OCI-LY1 (cell line): Measurements from ENCODE around the gene SLC1A2.

ENCODE experiments used
- H2AFZ ChIP-seq: fragments of 200-600 bp; sonication (generic), shearing (Covaris generic); 2 replicates; pipeline ENCODE4 v1.6.0; 2014; ENCODE audit warnings: antibody characterized with exemption, mild to moderate bottlenecking, low read length
- H3F3A ChIP-seq: fragments of 200-600 bp; sonication (generic), shearing (Covaris generic); 2 replicates; pipeline ENCODE4 v1.6.0; 2014; ENCODE audit warnings: mild to moderate bottlenecking, antibody characterized with exemption, low read length, moderate library complexity; ENCODE audit not compliant: insufficient read depth
- H3K27ac ChIP-seq: fragments of 200-600 bp; sonication (generic); 2 replicates; pipeline ENCODE4 v1.5.1; 2014; ENCODE audit warnings: low read length, mixed run types, mild to moderate bottlenecking, low read depth; ENCODE audit not compliant: poor library complexity, severe bottlenecking
- H3K27me3 ChIP-seq: fragments of 200-600 bp; sonication (generic); 2 replicates; pipeline ENCODE4 v1.6.0; 2014; ENCODE audit warnings: antibody characterized with exemption, mild to moderate bottlenecking, low read length, moderate library complexity; ENCODE audit not compliant: insufficient read depth
- H3K36me3 ChIP-seq: fragments of 200-600 bp; sonication (generic); 2 replicates; pipeline ENCODE4 v1.6.1; 2014; ENCODE audit warnings: mild to moderate bottlenecking, antibody characterized with exemption, low read length, moderate library complexity, mixed read lengths; ENCODE audit not compliant: insufficient read depth
- H3K4me1 ChIP-seq: fragments of 200-600 bp; sonication (generic); 2 replicates; pipeline ENCODE4 v1.5.1; 2014; ENCODE audit warnings: mild to moderate bottlenecking, low read length, moderate library complexity; ENCODE audit not compliant: insufficient read depth, severe bottlenecking
- H3K4me2 ChIP-seq: fragments of 200-600 bp; sonication (generic), shearing (Covaris generic); 2 replicates; pipeline ENCODE4 v1.6.1; 2014; ENCODE audit warnings: low read length
- H3K4me3 ChIP-seq: fragments of 200-600 bp; sonication (generic); 2 replicates; pipeline ENCODE4 v1.5.1; 2014; ENCODE audit warnings: low read length, low read depth, mild to moderate bottlenecking, mixed read lengths; ENCODE audit not compliant: poor library complexity, severe bottlenecking
- H3K79me2 ChIP-seq: fragments of 200-600 bp; shearing (Covaris generic); 2 replicates; pipeline ENCODE4 v1.6.1; 2016; ENCODE audit warnings: mixed run types, low read length, mixed read lengths; ENCODE audit not compliant: insufficient read depth
- H3K9ac ChIP-seq: fragments of 200-600 bp; sonication (generic), shearing (Covaris generic); 2 replicates; pipeline ENCODE4 v1.6.1; 2014; ENCODE audit warnings: mild to moderate bottlenecking, low read length, mixed read lengths
- H3K9me2 ChIP-seq: fragments of 200-600 bp; sonication (generic), shearing (Covaris generic); 2 replicates; pipeline ENCODE4 v1.6.1; 2014; ENCODE audit warnings: low read depth, mild to moderate bottlenecking, low read length, mixed read lengths
- H3K9me3 ChIP-seq: fragments of 200-600 bp; shearing (Covaris generic); 2 replicates; pipeline ENCODE4 v1.6.1; 2014; ENCODE audit warnings: low read length, mixed read lengths
- H4K20me1 ChIP-seq: fragments of 200-600 bp; sonication (generic), shearing (Covaris generic); 2 replicates; pipeline ENCODE4 v1.6.0; 2016; ENCODE audit warnings: mild to moderate bottlenecking, low read length; ENCODE audit not compliant: insufficient read depth
- EZH2 ChIP-seq: fragments of 200-600 bp; sonication (generic), shearing (Covaris generic); IDR thresholded peaks from 2 replicates; pipeline ENCODE4 v1.8.0; 2017; ENCODE audit warnings: borderline replicate concordance, mixed run types, mild to moderate bottlenecking, antibody characterized with exemption, low read length, moderate library complexity, mixed read lengths
- TF ChIP-seq, protein P1 (sequence below): fragments of 200-600 bp; sonication (generic), shearing (Covaris generic); IDR thresholded peaks from 2 replicates; pipeline ENCODE4 v1.5.1; 2017; ENCODE audit warnings: mild to moderate bottlenecking, antibody characterized with exemption, low read length, moderate library complexity, mixed read lengths

SLC1A2 gene

DNA sequence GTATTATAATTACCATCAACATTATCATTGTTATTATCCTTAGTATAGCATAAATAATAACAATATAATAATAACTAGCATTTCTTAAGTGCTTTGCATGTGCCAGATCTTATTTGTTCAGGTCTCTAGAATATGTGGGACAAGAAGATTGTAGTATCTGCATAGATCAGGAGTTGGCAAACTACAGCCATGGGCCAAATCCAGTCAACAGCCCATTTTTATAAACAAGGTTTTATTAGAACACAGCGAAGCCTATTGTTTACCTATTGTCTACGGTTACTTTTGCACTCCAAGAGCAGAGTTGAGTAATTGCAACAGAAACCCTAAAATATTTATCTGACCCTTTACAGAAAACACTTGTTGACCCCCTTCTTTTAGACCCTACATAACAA is 81.4 kb downstream of the SLC1A2 start:
- Histone ChIP-seq H3K36me3 (no peaks in the 10 kb centered on the region), H3K27ac (no peak overlapping the region), H2AFZ (no peak overlapping the region), H3K9ac (no peak overlapping the region), H3F3A (no peaks in the 10 kb centered on the region), H3K27me3 (no peaks in the 10 kb centered on the region), H3K4me2 (no peak overlapping the region), H3K9me3 (no peaks in the 10 kb centered on the region), H4K20me1 (no peaks in the 10 kb centered on the region), H3K4me1 (no peaks in the 10 kb centered on the region), H3K79me2 (no peaks in the 10 kb centered on the region), H3K9me2 (no peaks in the 10 kb centered on the region), H3K4me3 (no peak overlapping the region)
- TF ChIP-seq, protein P1, sequence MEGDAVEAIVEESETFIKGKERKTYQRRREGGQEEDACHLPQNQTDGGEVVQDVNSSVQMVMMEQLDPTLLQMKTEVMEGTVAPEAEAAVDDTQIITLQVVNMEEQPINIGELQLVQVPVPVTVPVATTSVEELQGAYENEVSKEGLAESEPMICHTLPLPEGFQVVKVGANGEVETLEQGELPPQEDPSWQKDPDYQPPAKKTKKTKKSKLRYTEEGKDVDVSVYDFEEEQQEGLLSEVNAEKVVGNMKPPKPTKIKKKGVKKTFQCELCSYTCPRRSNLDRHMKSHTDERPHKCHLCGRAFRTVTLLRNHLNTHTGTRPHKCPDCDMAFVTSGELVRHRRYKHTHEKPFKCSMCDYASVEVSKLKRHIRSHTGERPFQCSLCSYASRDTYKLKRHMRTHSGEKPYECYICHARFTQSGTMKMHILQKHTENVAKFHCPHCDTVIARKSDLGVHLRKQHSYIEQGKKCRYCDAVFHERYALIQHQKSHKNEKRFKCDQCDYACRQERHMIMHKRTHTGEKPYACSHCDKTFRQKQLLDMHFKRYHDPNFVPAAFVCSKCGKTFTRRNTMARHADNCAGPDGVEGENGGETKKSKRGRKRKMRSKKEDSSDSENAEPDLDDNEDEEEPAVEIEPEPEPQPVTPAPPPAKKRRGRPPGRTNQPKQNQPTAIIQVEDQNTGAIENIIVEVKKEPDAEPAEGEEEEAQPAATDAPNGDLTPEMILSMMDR = no peak
- TF ChIP-seq EZH2 = no peak

DNA sequence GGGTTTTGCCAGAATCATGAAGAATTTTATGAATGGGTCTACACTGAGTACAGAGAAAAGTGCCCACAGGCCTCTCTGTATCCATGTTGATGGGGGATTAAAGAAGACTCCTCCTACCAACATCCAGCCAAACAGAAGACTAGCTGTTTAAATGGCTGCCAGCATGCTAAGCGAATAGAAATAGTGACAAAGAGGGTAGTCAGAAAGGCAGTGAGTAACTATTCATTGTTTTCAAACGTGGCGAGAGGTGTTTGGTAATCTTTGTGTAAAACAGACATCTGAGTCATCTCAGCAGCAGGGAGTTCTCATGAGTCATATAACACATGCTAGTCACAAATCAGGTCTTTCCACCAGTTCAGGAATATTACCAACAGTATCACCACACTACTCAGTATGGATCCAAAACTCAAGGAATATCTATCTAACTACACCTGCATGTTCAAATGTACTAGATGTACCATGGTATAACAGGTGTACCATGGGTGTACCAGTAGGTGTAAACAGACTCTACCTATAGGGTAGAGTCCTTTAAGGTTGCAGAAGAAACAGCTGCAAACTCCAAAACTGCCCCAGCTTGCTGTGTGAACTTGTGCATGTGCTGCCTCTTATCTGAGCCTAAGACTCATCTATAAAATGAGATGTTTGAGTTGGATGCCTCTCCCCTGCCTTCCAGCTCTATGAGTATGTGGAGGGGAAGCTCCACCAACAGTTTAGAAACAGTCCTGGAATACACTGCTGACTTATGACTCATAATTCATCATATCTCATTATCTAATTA is 82.0 kb downstream of the SLC1A2 start:
- no peak for TF ChIP-seq EZH2
- Histone ChIP-seq H3K9me2 (no peaks in the 10 kb centered on the region), H3K27me3 (no peaks in the 10 kb centered on the region), H3K4me1 (no peaks in the 10 kb centered on the region), H3K36me3 (no peaks in the 10 kb centered on the region), H3K9ac (no peak overlapping the region), H3K4me2 (no peak overlapping the region), H4K20me1 (no peaks in the 10 kb centered on the region), H3K4me3 (no peak overlapping the region), H3F3A (no peaks in the 10 kb centered on the region), H3K9me3 (no peaks in the 10 kb centered on the region), H2AFZ (no peak overlapping the region), H3K27ac (no peak overlapping the region), H3K79me2 (no peaks in the 10 kb centered on the region)

DNA sequence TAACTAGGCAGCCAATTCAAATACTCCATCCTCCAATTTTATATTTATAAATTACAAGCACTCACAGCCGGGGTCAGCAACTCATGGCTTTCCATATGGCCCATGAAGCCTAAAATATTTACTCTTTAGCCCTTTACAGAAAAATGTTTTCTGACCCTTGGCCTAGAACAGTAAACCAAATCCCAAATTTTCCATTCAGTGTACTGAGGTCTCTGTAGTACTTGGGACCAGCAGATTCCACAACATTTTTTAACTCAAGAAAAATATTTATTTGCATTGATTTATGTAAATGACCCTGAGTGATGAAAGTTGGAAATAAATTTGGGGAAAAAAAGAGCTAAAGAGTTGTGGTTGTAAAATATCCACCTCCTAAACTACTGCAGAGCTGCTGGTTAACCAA is 82.6 kb downstream of the SLC1A2 start:
- Histone ChIP-seq H3K27me3 (no peaks in the 10 kb centered on the region), H3K4me1 (no peaks in the 10 kb centered on the region), H3K9me3 (no peaks in the 10 kb centered on the region), H3K9me2 (no peaks in the 10 kb centered on the region), H3K79me2 (no peaks in the 10 kb centered on the region), H3K27ac (no peak overlapping the region), H2AFZ (no peak overlapping the region), H3K4me3 (no peak overlapping the region), H3K36me3 (no peaks in the 10 kb centered on the region), H4K20me1 (no peaks in the 10 kb centered on the region), H3K4me2 (no peak overlapping the region), H3F3A (no peaks in the 10 kb centered on the region), H3K9ac (no peak overlapping the region)
- TF ChIP-seq EZH2 = no peak
- TF ChIP-seq, protein P1 = no peak

DNA sequence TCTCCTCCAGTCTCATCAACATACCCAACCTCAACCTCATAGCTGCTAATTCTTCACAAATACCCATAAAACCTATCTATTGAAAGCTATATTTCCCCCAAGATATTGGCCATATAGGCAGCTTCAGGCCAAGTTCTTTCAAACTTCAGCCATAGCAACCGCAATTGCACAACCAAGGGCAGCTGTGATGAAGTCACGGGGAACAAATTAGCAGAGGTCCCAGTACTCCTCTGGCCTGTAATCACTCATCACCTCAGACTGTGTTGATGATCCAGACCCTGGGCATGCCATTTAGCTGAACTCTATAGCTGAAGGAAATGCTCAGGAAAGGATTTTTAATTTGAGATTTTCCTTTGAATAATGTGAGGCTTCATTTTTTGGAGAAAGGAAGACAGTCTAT is 84.1 kb downstream of the SLC1A2 start:
- no peaks in the 10 kb centered on the region for H3K27me3 ChIP-seq

More for the DNA sequence above, 84.1 kb downstream of the SLC1A2 start:
- H3K9me2 ChIP-seq = no peaks in the 10 kb centered on the region
- TF ChIP-seq, protein P1 = no peak
- no peak for TF ChIP-seq EZH2
- H4K20me1 ChIP-seq = no peaks in the 10 kb centered on the region
- H3K4me2 ChIP-seq = no peak overlapping the region
- no peaks in the 10 kb centered on the region for H3K9me3 ChIP-seq
- H3K9ac ChIP-seq = no peak overlapping the region
- no peaks in the 10 kb centered on the region for H3K36me3 ChIP-seq
- no peak overlapping the region for H2AFZ ChIP-seq
- no peak overlapping the region for H3K4me3 ChIP-seq
- no peaks in the 10 kb centered on the region for H3F3A ChIP-seq
- H3K27ac ChIP-seq = no peak overlapping the region
- no peaks in the 10 kb centered on the region for H3K79me2 ChIP-seq
- no peaks in the 10 kb centered on the region for H3K4me1 ChIP-seq
